ENCODE data around the gene HES6. TPM values are rescaled to one million over a fixed set of nuclear protein-coding genes. Genes with fewer than 3 reads are reported as not detected.
A peak's percentile ranks its signal among the peaks of the same experiment; 100 is the strongest.

Gene HES6
- total RNA-seq (2021; fragmentation: NEBNext Ultra II Directional; extraction: Animal tissue kit (Norgen Biotek cat#: 25700)) = 35.2 and 36.3 TPM in 2 replicates
- polyA plus RNA-seq (2011; rRNA removed) = 32.6 and 58.9 TPM in 2 replicates
- 46.1 TPM for polyA plus RNA-seq (2011; cell fraction: cytosol; rRNA removed)
- 114 TPM for polyA plus RNA-seq (2011; cell fraction: nucleus; rRNA removed)
- polyA plus RNA-seq (2012, experiment 1 of 2) = 23.0 to 32.3 TPM (median 28.2 TPM) in 4 replicates
- polyA plus RNA-seq (2012, experiment 2 of 2) = 22.4 TPM
- polyA plus RNA-seq (2013, experiment 1 of 2) = 34.8 TPM
- 33.0 TPM for polyA plus RNA-seq (2013, experiment 2 of 2)
- 2.3 and 2.4 TPM in 2 replicates for polyA minus RNA-seq (2011; rRNA and poly(A)+ RNA removed)
- polyA minus RNA-seq (2011; cell fraction: cytosol; rRNA and poly(A)+ RNA removed) = 13.8 TPM
- polyA minus RNA-seq (2011; cell fraction: nucleus; rRNA and poly(A)+ RNA removed) = 35.0 TPM
- long read RNA-seq, experiment 1, transcript HES6-205 (3 exons, 528 nt) = minor isoform, 10 of 45 reads
- long read RNA-seq, experiment 1, transcript HES6-201 (4 exons, 1,454 nt) = major isoform, 11 of 45 reads
- long read RNA-seq, experiment 1, partial matches to known transcripts = 4 of 45 reads
- long read RNA-seq, experiment 1, other reads (novel, unspliced or antisense) = 14 of 45 reads
- long read RNA-seq, experiment 2 = 0 reads

- H4K20me1 ChIP-seq (replicated peaks in 1 of 2; ENCODE audit: control insufficient read depth in 1 of 2, insufficient read depth in 2 of 2, low read length in 2 of 2) = peaks cover 0 to 10% of the 10 kb centered on the region in 2 experiments
- no peak within 1 kb of the TSS for H3K14ac ChIP-seq (ENCODE audit: insufficient read length)
- DNase-seq (ENCODE audit: low read depth in 1 of 2, low spot score in 2 of 2) = peak; percentile 75 to 91
- H2BK20ac ChIP-seq (ENCODE audit: low read length) = 0 out of 2 replicates have a peak within 1 kb of the TSS, but pooled peaks have one; percentile 13
- peak within 1 kb of the TSS; percentile 55 to 81 (median 60) for H3K4me3 ChIP-seq (ENCODE audit: extremely low read depth in 1 of 4, insufficient read depth in 2 of 4, low read depth in 3 of 4, low read length in 4 of 4)
- H3K4ac ChIP-seq (replicated peaks; ENCODE audit: insufficient read length, low read depth, low read length) = peak within 1 kb of the TSS; percentile 83
- H3K79me2 ChIP-seq (ENCODE audit: control insufficient read depth in 1 of 2, insufficient read depth in 2 of 2, low read length in 2 of 2) = no peaks in the 10 kb centered on the region
- H2AK5ac ChIP-seq (ENCODE audit: low read depth, low read length) = no peak within 1 kb of the TSS
- H4K8ac ChIP-seq (ENCODE audit: extremely low read depth, insufficient read depth, low read length) = peak within 1 kb of the TSS; percentile 92
- peaks cover 11 to 57% (median 47%) of the 10 kb centered on the region in 4 experiments for H3K27me3 ChIP-seq (replicated peaks in 1 of 4; ENCODE audit: control insufficient read depth in 3 of 4, extremely low read depth in 1 of 4, insufficient read depth in 3 of 4, low read length in 3 of 4)
- H3K23me2 ChIP-seq (ENCODE audit: low read depth, low read length) = peaks cover 17% of the 10 kb centered on the region; the same call in 1 of the 2 replicates
- H3K9ac ChIP-seq (replicated peaks in 1 of 4; ENCODE audit: extremely low read depth in 1 of 4, low read depth in 3 of 4, low read length in 3 of 4) = peak within 1 kb of the TSS in 2 of 4 experiments; percentile 54 to 65; a peak in 4 of 7 replicates
- H4K5ac ChIP-seq (ENCODE audit: insufficient read length, low read depth, low read length) = peak within 1 kb of the TSS; percentile 72
- H2BK12ac ChIP-seq (ENCODE audit: low read depth, low read length) = peak within 1 kb of the TSS; percentile 50; the same call in 1 of the 2 replicates
- peaks cover 3 to 15% (median 7%) of the 10 kb centered on the region in 4 experiments for H3K4me1 ChIP-seq (replicated peaks in 1 of 4; ENCODE audit: control insufficient read depth in 3 of 4, insufficient read depth in 4 of 4, low read length in 3 of 4)
- peak within 1 kb of the TSS; percentile 98 for H4K91ac ChIP-seq (replicated peaks; ENCODE audit: insufficient read length, low read length)
- CTCF ChIA-PET (ENCODE audit: partially characterized antibody) = no interaction called here
- H2AFZ ChIP-seq (ENCODE audit: low read length) = no peak within 1 kb of the TSS
- no peak within 1 kb of the TSS for H3K23ac ChIP-seq (ENCODE audit: insufficient read length)
- peak within 1 kb of the TSS; percentile 87 for H3K18ac ChIP-seq (ENCODE audit: extremely low read depth, low read length)
- H3K56ac ChIP-seq (replicated peaks; ENCODE audit: insufficient read length, low read depth, low read length) = peak within 1 kb of the TSS; percentile 42
- H2BK5ac ChIP-seq (ENCODE audit: low read depth, low read length) = peak within 1 kb of the TSS; percentile 85; the same call in 1 of the 2 replicates
- H3K4me2 ChIP-seq (ENCODE audit: insufficient read depth in 1 of 2, low read depth in 2 of 2, low read length in 2 of 2) = peak within 1 kb of the TSS; percentile 94 to 96
- no peak for FAIRE-seq
- H3K36me3 ChIP-seq (ENCODE audit: control insufficient read depth in 2 of 4, insufficient read depth in 4 of 4, low read length in 3 of 4) = peaks cover 0 to 7% (median 0%) of the 10 kb centered on the region in 4 experiments; a peak in 1 of 8 replicates
- H2BK120ac ChIP-seq (replicated peaks; ENCODE audit: low read depth, low read length) = no peak within 1 kb of the TSS
- peaks cover 0 to 10% of the 10 kb centered on the region in 2 experiments; a peak in 2 of 4 replicates for H3K9me3 ChIP-seq (ENCODE audit: insufficient read depth in 2 of 2, low read depth in 1 of 2, low read length in 1 of 2)
- no peaks in the 10 kb centered on the region for H3K79me1 ChIP-seq (ENCODE audit: low read depth, low read length)
- POLR2A ChIA-PET (ENCODE audit: partially characterized antibody) = interaction anchor here (0.5 to 3.0 kb wide), 23 partner anchors 8 to 249 kb away, joined by 3 to 21 read pairs (median 5); partner anchors contain the start of gene PER2
- H3K27ac ChIP-seq (ENCODE audit: low read depth, low read length) = 0 out of 2 replicates have a peak within 1 kb of the TSS, but pooled peaks have one; percentile 28
- WGBS, 2 experiments (ENCODE audit: extremely low coverage in 1 of 2, insufficient coverage in 1 of 2, insufficient read length in 1 of 2, insufficient replicate concordance in 2 of 2, low coverage in 1 of 2, low lambda C conversion rate in 2 of 2, missing lambda C conversion rate in 1 of 2) = 0% methylated on average over 37 of the region's 105 CpGs; no CpG with 5 or more reads in 1 of the 2 experiments
- 0 out of 2 replicates have a peak within 1 kb of the TSS, but pooled peaks have one; percentile 46 for H2BK15ac ChIP-seq (ENCODE audit: low read length)
- TF ChIP-seq KDM1A (IDR thresholded peaks at IDR 0.05; ENCODE audit: borderline replicate concordance, low read length) = peak; percentile 45; the same call in 1 of the 2 replicates
- TF ChIP-seq CHD2 (IDR thresholded peaks at IDR 0.05; ENCODE audit: low read length) = no peak
- peak in 1 of 2 experiments; percentile 92; a peak in 2 of 3 replicates for TF ChIP-seq POLR2A (IDR thresholded peaks at IDR 0.05; ENCODE audit: control extremely low read depth in 1 of 2, low read depth in 2 of 2, low read length in 2 of 2)
- peak; percentile 75; the same call in 1 of the 2 replicates for TF ChIP-seq GTF2F1 (IDR thresholded peaks at IDR 0.05; ENCODE audit: borderline replicate concordance, low read depth, low read length)
- TF ChIP-seq SAP30 (IDR thresholded peaks at IDR 0.05; ENCODE audit: insufficient read depth, insufficient replicate concordance, low read length) = peak; percentile 25
- no peak for TF ChIP-seq BRCA1 (IDR thresholded peaks at IDR 0.05; ENCODE audit: low read depth, low read length)
- peak; percentile 54; the same call in 1 of the 2 replicates for TF ChIP-seq RBBP5 (IDR thresholded peaks at IDR 0.05; ENCODE audit: borderline replicate concordance, low read depth, low read length)
Measured at GRCh38 chr2:238239863-238240756, at the start of gene HES6. Gene HES6 (minus strand): TSS chr2:238240038. CDS start chr2:238239905, 133 bp downstream.
